ENCODE results near the gene ARID1B.

DNA sequence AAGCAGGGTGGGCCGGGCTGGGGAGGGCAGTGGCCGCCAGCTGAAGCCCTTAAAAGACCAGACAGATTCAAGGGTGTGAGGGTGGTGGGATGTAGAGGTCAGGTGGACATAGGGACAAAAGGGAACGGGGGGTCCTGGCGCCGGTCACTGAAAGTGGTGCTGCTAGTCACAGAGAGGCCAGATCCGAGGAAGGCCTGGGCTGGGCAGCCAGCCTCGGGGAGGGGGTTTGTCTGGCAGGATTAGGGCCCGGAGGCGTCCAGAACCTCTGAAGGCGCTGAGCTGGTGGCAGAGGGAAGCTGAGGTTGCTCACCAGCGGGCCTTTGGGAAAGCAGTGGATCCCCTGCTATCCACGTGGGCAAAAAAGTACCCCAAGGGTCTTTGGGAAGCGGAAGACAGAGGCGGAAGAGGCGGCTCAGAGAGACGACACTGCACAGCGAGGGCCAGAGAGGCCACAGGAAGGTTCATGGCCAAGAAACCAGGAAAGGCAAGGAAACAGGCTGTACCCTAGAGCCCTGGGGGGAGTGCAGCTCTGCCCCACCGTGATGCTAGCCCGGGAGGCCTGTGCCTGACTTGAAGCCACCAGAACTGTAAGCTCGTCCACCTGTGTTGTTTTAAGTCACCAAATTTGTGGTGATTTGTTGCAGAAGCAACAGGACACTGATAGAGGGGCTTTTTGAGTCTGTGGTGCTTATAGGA, 440.2 kb downstream of the ARID1B start:
- TF ChIP-seq, protein P1, sequence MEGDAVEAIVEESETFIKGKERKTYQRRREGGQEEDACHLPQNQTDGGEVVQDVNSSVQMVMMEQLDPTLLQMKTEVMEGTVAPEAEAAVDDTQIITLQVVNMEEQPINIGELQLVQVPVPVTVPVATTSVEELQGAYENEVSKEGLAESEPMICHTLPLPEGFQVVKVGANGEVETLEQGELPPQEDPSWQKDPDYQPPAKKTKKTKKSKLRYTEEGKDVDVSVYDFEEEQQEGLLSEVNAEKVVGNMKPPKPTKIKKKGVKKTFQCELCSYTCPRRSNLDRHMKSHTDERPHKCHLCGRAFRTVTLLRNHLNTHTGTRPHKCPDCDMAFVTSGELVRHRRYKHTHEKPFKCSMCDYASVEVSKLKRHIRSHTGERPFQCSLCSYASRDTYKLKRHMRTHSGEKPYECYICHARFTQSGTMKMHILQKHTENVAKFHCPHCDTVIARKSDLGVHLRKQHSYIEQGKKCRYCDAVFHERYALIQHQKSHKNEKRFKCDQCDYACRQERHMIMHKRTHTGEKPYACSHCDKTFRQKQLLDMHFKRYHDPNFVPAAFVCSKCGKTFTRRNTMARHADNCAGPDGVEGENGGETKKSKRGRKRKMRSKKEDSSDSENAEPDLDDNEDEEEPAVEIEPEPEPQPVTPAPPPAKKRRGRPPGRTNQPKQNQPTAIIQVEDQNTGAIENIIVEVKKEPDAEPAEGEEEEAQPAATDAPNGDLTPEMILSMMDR (IDR thresholded peaks at IDR 0.05 in 8 of 11, conservative IDR thresholded peaks at IDR 0.05 in 3 of 11) = no peak
- peak in 1 of 3 donors; percentile 18 for TF ChIP-seq POLR2AphosphoS5 (IDR thresholded peaks at IDR 0.05)
- no peak for TF ChIP-seq POLR2A (IDR thresholded peaks at IDR 0.05)
